ENCODE data around the gene SRA1. TPM values are rescaled to one million over a fixed set of nuclear protein-coding genes. Genes with fewer than 3 reads are reported as not detected.

SRA1 gene
- total and polyA plus RNA-seq, 2 of the 8 experiments (the other 6 are each of a cell fraction or from before 2014, with no cell fraction given): 27.4 to 39.4 TPM

DNA sequence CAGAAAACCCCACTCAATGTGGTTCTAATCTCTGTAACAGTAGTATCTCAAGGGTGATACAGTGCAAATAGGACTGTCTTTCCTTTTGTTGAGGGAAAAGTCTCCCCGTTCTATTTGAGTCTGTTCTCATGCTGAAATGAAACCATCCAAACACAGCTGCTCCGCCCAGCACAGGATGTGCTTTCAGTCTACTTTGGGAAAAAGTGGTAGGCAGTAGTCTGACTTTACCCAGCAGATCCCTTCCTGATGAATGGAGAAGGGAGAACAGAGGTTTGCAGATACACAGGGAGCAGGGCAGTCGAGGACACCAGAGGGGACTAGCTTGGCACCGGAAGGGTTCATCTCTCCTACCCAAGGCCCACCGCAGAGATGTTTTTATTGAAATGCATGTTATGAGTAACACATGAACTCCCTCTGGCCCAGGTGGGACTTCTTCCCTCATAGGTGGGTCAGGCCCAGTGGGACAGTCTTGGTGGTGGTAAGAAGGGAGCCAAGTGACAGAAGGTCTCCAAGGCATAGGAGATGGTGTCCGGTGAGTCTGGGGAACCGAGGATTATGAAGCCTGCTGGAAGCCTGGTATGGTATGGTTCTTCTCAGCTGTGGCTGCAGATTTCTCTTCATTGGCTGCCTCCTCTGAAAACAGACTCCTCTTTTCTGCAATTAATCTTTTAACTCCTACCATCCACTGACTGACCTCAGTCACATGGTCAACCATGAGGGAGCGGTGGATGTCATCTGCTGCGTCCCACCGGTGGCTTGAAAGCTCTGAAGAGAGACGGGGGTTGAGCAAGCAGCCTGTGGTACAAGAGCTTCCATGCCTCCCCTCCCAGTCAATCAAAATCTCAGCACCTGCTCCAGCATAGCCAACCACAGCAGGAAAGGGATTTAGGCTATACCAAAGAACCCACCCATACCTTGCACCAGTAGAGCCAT lies 6.9 kb downstream of the SRA1 start:
- no peak overlapping the region for H2AFZ ChIP-seq (ENCODE audit: low read length)
- H2BK12ac ChIP-seq (ENCODE audit: low read depth, low read length): no peak overlapping the region
- H2BK5ac ChIP-seq (ENCODE audit: low read depth, low read length): no peak overlapping the region
- H3K36me3 ChIP-seq (ENCODE audit: control insufficient read depth in 2 of 4, insufficient read depth in 4 of 4, low read length in 3 of 4): peaks cover 11 to 32% (median 25%) of the 10 kb centered on the region in 4 experiments
- DNase-seq (ENCODE audit: low read depth in 1 of 2, low spot score in 2 of 2) (peak in 1 of 2 experiments; percentile 20), FAIRE-seq (no peak)
- POLR2A ChIA-PET (ENCODE audit: partially characterized antibody): interaction anchor here (1.1 to 14.4 kb wide), 6 partner anchors 9 to 149 kb away, joined by 3 to 191 read pairs (median 41); partner anchors contain the start of genes ANKHD1, APBB3, HARS1 and IK
- no peak overlapping the region for H3K4me2 ChIP-seq (ENCODE audit: insufficient read depth in 1 of 2, low read depth in 2 of 2, low read length in 2 of 2)
- H3K27ac ChIP-seq (ENCODE audit: low read depth, low read length): no peak overlapping the region
- no peaks in the 10 kb centered on the region; the same call in 1 of the 2 replicates for H3K79me1 ChIP-seq (ENCODE audit: low read depth, low read length)
- no peaks in the 10 kb centered on the region for H3K27me3 ChIP-seq (replicated peaks in 1 of 4; ENCODE audit: control insufficient read depth in 3 of 4, extremely low read depth in 1 of 4, insufficient read depth in 3 of 4, low read length in 3 of 4)
- no peak overlapping the region for H2BK15ac ChIP-seq (ENCODE audit: low read length)
- H3K79me2 ChIP-seq (ENCODE audit: control insufficient read depth in 1 of 2, insufficient read depth in 2 of 2, low read length in 2 of 2): peaks cover under 1 to 22% of the 10 kb centered on the region in 2 experiments; a peak in 2 of 4 replicates
- H4K8ac ChIP-seq (ENCODE audit: extremely low read depth, insufficient read depth, low read length): no peak overlapping the region
- CTCF ChIA-PET (ENCODE audit: partially characterized antibody): interaction anchor here (0.6 to 1.7 kb wide), 4 partner anchors 25 to 476 kb away, joined by 3 to 4 read pairs (median 3); no protein-coding TSS in a partner anchor
- no peak overlapping the region for H2BK20ac ChIP-seq (ENCODE audit: low read length)
- no peak overlapping the region for H2AK5ac ChIP-seq (ENCODE audit: low read depth, low read length)
- no peak overlapping the region for H3K56ac ChIP-seq (replicated peaks; ENCODE audit: insufficient read length, low read depth, low read length)
- no peaks in the 10 kb centered on the region for H3K9me3 ChIP-seq (ENCODE audit: insufficient read depth in 2 of 2, low read depth in 1 of 2, low read length in 1 of 2)
- H2BK120ac ChIP-seq (replicated peaks; ENCODE audit: low read depth, low read length): no peak overlapping the region
- no peak overlapping the region for H3K9ac ChIP-seq (replicated peaks in 1 of 4; ENCODE audit: extremely low read depth in 1 of 4, low read depth in 3 of 4, low read length in 3 of 4)
- no peak overlapping the region for H3K14ac ChIP-seq (ENCODE audit: insufficient read length)
- H3K4me1 ChIP-seq (replicated peaks in 1 of 4; ENCODE audit: control insufficient read depth in 3 of 4, insufficient read depth in 4 of 4, low read length in 3 of 4): peaks cover 0 to 18% (median 6%) of the 10 kb centered on the region in 4 experiments; a peak in 4 of 7 replicates
- H3K23me2 ChIP-seq (ENCODE audit: low read depth, low read length): peaks cover 6% of the 10 kb centered on the region
- no peak overlapping the region for H3K4me3 ChIP-seq (ENCODE audit: extremely low read depth in 1 of 4, insufficient read depth in 2 of 4, low read depth in 3 of 4, low read length in 4 of 4)
- no peak overlapping the region for H3K18ac ChIP-seq (ENCODE audit: extremely low read depth, low read length)
- H3K23ac ChIP-seq (ENCODE audit: insufficient read length): no peak overlapping the region
- H4K5ac ChIP-seq (ENCODE audit: insufficient read length, low read depth, low read length): no peak overlapping the region
- peaks cover 0 to 7% of the 10 kb centered on the region in 2 experiments for H4K20me1 ChIP-seq (replicated peaks in 1 of 2; ENCODE audit: control insufficient read depth in 1 of 2, insufficient read depth in 2 of 2, low read length in 2 of 2)
- H4K91ac ChIP-seq (replicated peaks; ENCODE audit: insufficient read length, low read length): no peak overlapping the region
- H3K4ac ChIP-seq (replicated peaks; ENCODE audit: insufficient read length, low read depth, low read length): no peak overlapping the region
- WGBS, 2 experiments (ENCODE audit: extremely low coverage in 1 of 2, insufficient coverage in 1 of 2, insufficient read length in 1 of 2, insufficient replicate concordance in 2 of 2, low coverage in 1 of 2, low lambda C conversion rate in 2 of 2, missing lambda C conversion rate in 1 of 2): 84% methylated on average over 11 of the region's 11 CpGs; no CpG with 5 or more reads in 1 of the 2 experiments
- no peak for TF ChIP-seq KDM5A (IDR thresholded peaks at IDR 0.05; ENCODE audit: low read length)
- TF ChIP-seq MAFK (IDR thresholded peaks at IDR 0.05; ENCODE audit: low read depth, low read length): no peak

All from H1 (cell line).